Measurements from ENCODE around the gene CD2AP.

GRCh38 chr6:47464052-47464451, 13.5 kb upstream of the CD2AP start:
- TF ChIP-seq CTCF (IDR thresholded peaks at IDR 0.05 in 2 of 3, conservative IDR thresholded peaks at IDR 0.05 in 1 of 3; ENCODE audit: insufficient read depth in 2 of 3, low read depth in 1 of 3, low read length in 3 of 3), result no peak
- TF ChIP-seq ZNF133 (CRISPR knock-in tag; IDR thresholded peaks at IDR 0.05), result no peak
- TF ChIP-seq EZH2 (IDR thresholded peaks at IDR 0.05; ENCODE audit: borderline replicate concordance, low read depth, low read length), result no peak
- TF ChIP-seq ADNP (tag; IDR thresholded peaks at IDR 0.05), result no peak
- TF ChIP-seq CREBBP (IDR thresholded peaks at IDR 0.05; ENCODE audit: low read depth, low read length), result no peak
- no peak for TF ChIP-seq KLF1 (tag; IDR thresholded peaks at IDR 0.05)
